Endothelial cell of umbilical vein (primary cell): Measurements from ENCODE around the gene TECPR2. TPM values are rescaled to one million over a fixed set of nuclear protein-coding genes. Genes with fewer than 3 reads are reported as not detected.

Source experiments
- BruUV-seq: library from RNA; stranded (reverse); fragments of 400-500 nt; replicated peaks from 2 replicates; lab custom pipeline; 2021; lab: Mats Ljungman, UMichigan
- CTCF ChIA-PET: fragments of 300-600, 350-600 bp; sonication (Branson Sonifier 250); formaldehyde crosslinking; loops from one replicate; lab custom pipeline; 2021; ENCODE audit warnings: antibody characterized with exemption, inconsistent platforms; lab: Charles Lee
- POLR2A ChIA-PET: fragments of 300-600, 350-600 bp; sonication (Branson Sonifier 250); formaldehyde crosslinking; loops from one replicate; lab custom pipeline; 2021; ENCODE audit warnings: antibody characterized with exemption, inconsistent platforms; lab: Charles Lee
- DNase-seq: peaks from one replicate; pipeline ENCODE4 v3.0.0-alpha.2; 2011; ENCODE audit warnings: low read depth, low spot score
- FAIRE-seq: peaks from 2 replicates; lab custom pipeline; 2011; peaks lifted over from hg19 to GRCh38; lab: Jason Lieb, UNC
- H2AFZ ChIP-seq: 2 replicates; pipeline ENCODE4 v1.6.0; 2012; ENCODE audit warnings: low read depth, low read length, control low read depth, inconsistent platforms
- H3K27ac ChIP-seq: 2 replicates; pipeline ENCODE4 v1.5.1; 2011; ENCODE audit warnings: low read depth, mild to moderate bottlenecking, control low read depth, low read length, moderate library complexity; ENCODE audit not compliant: insufficient read depth
- H3K27me3 ChIP-seq, 2 experiments: 2 replicates each; pipeline versions ENCODE4 v1.6.0 to v1.6.1; 2011; ENCODE audit warnings: low read length in 2 of 2, mixed read lengths in 1 of 2; ENCODE audit not compliant: control insufficient read depth in 2 of 2, insufficient read depth in 2 of 2
- H3K36me3 ChIP-seq, 2 experiments: 2 replicates in 1 of 2; 3 replicates in 1 of 2; pipeline ENCODE4 v1.5.1; 2011; ENCODE audit warnings: low read length in 2 of 2, mild to moderate bottlenecking in 1 of 2, moderate library complexity in 1 of 2; ENCODE audit not compliant: control insufficient read depth in 2 of 2, insufficient read depth in 2 of 2; ENCODE audit errors: extremely low read depth in 1 of 2
- H3K4me1 ChIP-seq: 3 replicates; pipeline ENCODE4 v1.5.1; 2011; ENCODE audit warnings: mild to moderate bottlenecking, low read length; ENCODE audit not compliant: control insufficient read depth, insufficient read depth; ENCODE audit errors: extremely low read depth
- H3K4me2 ChIP-seq: 2 replicates; pipeline ENCODE4 v1.6.1; 2011; ENCODE audit warnings: low read length, control low read depth, mixed read lengths; ENCODE audit not compliant: insufficient read depth
- H3K4me3 ChIP-seq, 3 experiments: fragments of 200-600 bp in 1 of 3; sonication (generic), shearing (Covaris generic) in 1 of 3; replicated peaks in 1 of 3; 2 replicates each; pipeline ENCODE4 v1.5.1; 2011 to 2016; ENCODE audit warnings: control low read depth in 3 of 3, low read length in 3 of 3, mild to moderate bottlenecking in 2 of 3, inconsistent platforms in 1 of 3, low read depth in 1 of 3, moderate library complexity in 1 of 3; ENCODE audit not compliant: insufficient read depth in 1 of 3
- H3K79me2 ChIP-seq: 2 replicates; pipeline ENCODE4 v1.6.0; 2012; ENCODE audit warnings: low read length, inconsistent platforms; ENCODE audit not compliant: control insufficient read depth, insufficient read depth
- H3K9ac ChIP-seq: replicated peaks from 2 replicates; pipeline ENCODE3; 2011; ENCODE audit warnings: low read length, control low read depth; ENCODE audit not compliant: insufficient read depth; ENCODE audit errors: extremely low read depth
- H3K9me1 ChIP-seq: replicated peaks from 3 replicates; pipeline ENCODE4 v1.6.0; 2011; ENCODE audit warnings: mild to moderate bottlenecking, low read length; ENCODE audit not compliant: control insufficient read depth, insufficient read depth; ENCODE audit errors: extremely low read depth
- H3K9me3 ChIP-seq: replicated peaks from 2 replicates; pipeline ENCODE4 v1.5.1; 2012; ENCODE audit warnings: low read length, inconsistent platforms; ENCODE audit not compliant: control insufficient read depth, insufficient read depth
- H4K20me1 ChIP-seq: replicated peaks from 2 replicates; pipeline ENCODE3; 2011; ENCODE audit warnings: mild to moderate bottlenecking, low read length; ENCODE audit not compliant: control insufficient read depth, insufficient read depth; ENCODE audit errors: extremely low read depth
- EZH2 ChIP-seq: IDR thresholded peaks from 2 replicates; pipeline ENCODE4 v1.6.1; 2012; ENCODE audit warnings: borderline replicate concordance, low read depth, mild to moderate bottlenecking, moderate library complexity, low read length, inconsistent platforms; ENCODE audit not compliant: severe bottlenecking
- FOS ChIP-seq: IDR thresholded peaks from 2 replicates; pipeline ENCODE4 v1.6.1; 2011; ENCODE audit warnings: mild to moderate bottlenecking, low read length, moderate library complexity, borderline replicate concordance; ENCODE audit not compliant: insufficient read depth
- GATA2 ChIP-seq: IDR thresholded peaks from 2 replicates; pipeline ENCODE4 v1.7.0; 2011; ENCODE audit warnings: low read depth, mild to moderate bottlenecking, moderate library complexity, mixed read lengths, low read length; ENCODE audit not compliant: insufficient read length, insufficient read depth
- JUN ChIP-seq: IDR thresholded peaks from 2 replicates; pipeline ENCODE4 v1.6.1; 2011; ENCODE audit warnings: borderline replicate concordance, low read depth; ENCODE audit not compliant: insufficient read length, insufficient read depth
- MYC ChIP-seq: IDR thresholded peaks from one replicate; pipeline ENCODE4 v1.6.1; 2011; ENCODE audit warnings: mild to moderate bottlenecking, low read depth, low read length
- POLR2A ChIP-seq: IDR thresholded peaks from 2 replicates; pipeline ENCODE4 v1.6.1; 2012; ENCODE audit warnings: low read depth, mild to moderate bottlenecking, control low read depth, low read length
- POLR2AphosphoS5 ChIP-seq: IDR thresholded peaks from 2 replicates; pipeline ENCODE4 v1.6.1; 2012; ENCODE audit warnings: low read depth, mild to moderate bottlenecking, control low read depth, low read length, moderate library complexity; ENCODE audit not compliant: insufficient read depth
- dilution Hi-C: fragments of 300-500 bp; cut with MboI; formaldehyde crosslinking; loops from one replicate; pipeline ENCODE4 v1.15.0; 2019; ENCODE audit warnings: low sequenced_read_pairs; ENCODE audit not compliant: extremely low pct_ligation_motif_present
- intact Hi-C: fragments of 100-400 bp; cut with micrococcal nuclease; formaldehyde crosslinking; loops from one replicate; pipeline ENCODE4 v1.10.0; 2022
- polyA plus RNA-seq, 4 experiments: library from polyadenylated mRNA; depleted of rRNA in 3 of 4; stranded (reverse) in 3 of 4; unstranded in 1 of 4; fragments of >200 nt; gene quantifications; 2 replicates each; pipeline versions ENCODE4 v1.2.1 to v1.2.3, GENCODE V29; 2011 to 2012; ENCODE audit warnings: missing spikeins in 1 of 4
- total RNA-seq: library from RNA; stranded (reverse); gene quantifications from 2 replicates; pipeline ENCODE4 v1.2.3, GENCODE V29; 2021
- TF ChIP-seq, protein P1 (sequence below): IDR thresholded peaks from 2 replicates; pipeline ENCODE4 v1.6.1; 2011; ENCODE audit not compliant: insufficient read depth, insufficient read length
- TF ChIP-seq, protein P2 (sequence below), 2 donors: IDR thresholded peaks; 1 replicate in 1 of 2; 2 replicates in 1 of 2; pipeline ENCODE4 v1.5.1; 2011; ENCODE audit warnings: low read length in 2 of 2, mild to moderate bottlenecking in 2 of 2, moderate library complexity in 2 of 2, control low read depth in 1 of 2, inconsistent platforms in 1 of 2, low read depth in 1 of 2; ENCODE audit not compliant: insufficient read depth in 1 of 2; ENCODE audit errors: extremely low read depth in 1 of 2

TECPR2 gene
- total and polyA plus RNA-seq, 2 donors (not counting 3 experiments of a cell fraction or from before 2014, with no cell fraction given), result 8.9 to 21.5 TPM

DNA sequence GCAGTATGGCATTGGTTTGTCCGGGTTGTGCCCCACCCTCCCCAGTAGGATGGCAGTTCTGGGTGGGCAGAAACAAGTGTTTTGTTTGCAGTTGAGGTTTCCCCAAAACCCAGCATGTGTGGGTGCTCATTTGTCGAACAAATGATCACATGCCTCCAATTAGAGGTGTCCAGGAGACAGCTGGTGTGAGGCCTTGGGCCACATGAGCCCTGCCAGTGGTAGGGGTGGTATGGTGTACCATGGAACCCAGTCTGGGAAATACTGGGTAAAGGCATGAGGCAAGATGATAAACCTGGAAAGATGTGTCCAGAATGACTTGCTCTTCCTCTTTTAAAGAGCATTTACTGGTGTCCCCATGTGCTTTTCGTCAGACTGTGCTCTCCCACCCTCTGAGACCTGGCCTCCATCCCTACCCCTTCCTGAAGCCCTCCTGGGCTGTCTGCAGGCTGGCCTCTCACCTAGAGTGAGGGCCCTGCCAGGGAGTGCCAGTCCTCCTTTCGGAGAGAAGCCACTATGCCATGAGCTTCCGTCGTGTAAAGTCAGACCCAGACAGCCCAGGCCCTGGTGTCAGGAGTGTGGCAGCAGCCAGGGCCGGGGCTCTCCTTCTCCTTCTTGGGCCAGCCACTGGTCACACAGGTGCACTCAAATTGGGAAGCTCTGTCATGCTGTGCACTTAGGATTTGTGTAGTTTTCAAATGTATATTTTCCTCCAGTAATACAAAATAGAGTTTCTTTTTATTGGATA, 129.2 kb downstream of the TECPR2 start:
- Histone ChIP-seq H3K9me1 (no peaks in the 10 kb centered on the region), H3K9me3 (no peaks in the 10 kb centered on the region), H3K4me1 (no peaks in the 10 kb centered on the region), H4K20me1 (no peaks in the 10 kb centered on the region), H3K36me3 (no peaks in the 10 kb centered on the region), H3K4me3 (no peak overlapping the region), H3K4me2 (no peak overlapping the region), H3K27me3 (no peaks in the 10 kb centered on the region), H2AFZ (no peak overlapping the region), H3K27ac (no peak overlapping the region), H3K79me2 (no peaks in the 10 kb centered on the region), H3K9ac (no peak overlapping the region)
- no TSS peak for BruUV-seq
- ChIA-PET CTCF (no interaction called here), POLR2A (no interaction called here)
- no peak for TF ChIP-seq GATA2
- no peak for TF ChIP-seq EZH2
- TF ChIP-seq POLR2A, result no peak
- no peak for TF ChIP-seq FOS
- TF ChIP-seq MYC, result no peak
- no peak for TF ChIP-seq POLR2AphosphoS5
- TF ChIP-seq, protein P1, sequence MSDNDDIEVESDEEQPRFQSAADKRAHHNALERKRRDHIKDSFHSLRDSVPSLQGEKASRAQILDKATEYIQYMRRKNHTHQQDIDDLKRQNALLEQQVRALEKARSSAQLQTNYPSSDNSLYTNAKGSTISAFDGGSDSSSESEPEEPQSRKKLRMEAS, result no peak
- no peak for TF ChIP-seq JUN
- TF ChIP-seq, protein P2, sequence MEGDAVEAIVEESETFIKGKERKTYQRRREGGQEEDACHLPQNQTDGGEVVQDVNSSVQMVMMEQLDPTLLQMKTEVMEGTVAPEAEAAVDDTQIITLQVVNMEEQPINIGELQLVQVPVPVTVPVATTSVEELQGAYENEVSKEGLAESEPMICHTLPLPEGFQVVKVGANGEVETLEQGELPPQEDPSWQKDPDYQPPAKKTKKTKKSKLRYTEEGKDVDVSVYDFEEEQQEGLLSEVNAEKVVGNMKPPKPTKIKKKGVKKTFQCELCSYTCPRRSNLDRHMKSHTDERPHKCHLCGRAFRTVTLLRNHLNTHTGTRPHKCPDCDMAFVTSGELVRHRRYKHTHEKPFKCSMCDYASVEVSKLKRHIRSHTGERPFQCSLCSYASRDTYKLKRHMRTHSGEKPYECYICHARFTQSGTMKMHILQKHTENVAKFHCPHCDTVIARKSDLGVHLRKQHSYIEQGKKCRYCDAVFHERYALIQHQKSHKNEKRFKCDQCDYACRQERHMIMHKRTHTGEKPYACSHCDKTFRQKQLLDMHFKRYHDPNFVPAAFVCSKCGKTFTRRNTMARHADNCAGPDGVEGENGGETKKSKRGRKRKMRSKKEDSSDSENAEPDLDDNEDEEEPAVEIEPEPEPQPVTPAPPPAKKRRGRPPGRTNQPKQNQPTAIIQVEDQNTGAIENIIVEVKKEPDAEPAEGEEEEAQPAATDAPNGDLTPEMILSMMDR (IDR thresholded peaks at IDR 0.05; ENCODE audit: extremely low read depth in 1 of 2, insufficient read depth in 1 of 2, low read depth in 1 of 2, low read length in 2 of 2), result no peak
- intact Hi-C loops (no loop called here), dilution Hi-C loops (no loop called here)
- no peak for FAIRE-seq
- no peak for DNase-seq
